Body of pancreas (tissue), 4 donors: Measurements from ENCODE around the gene PCNT. TPM values are rescaled to one million over a fixed set of nuclear protein-coding genes. Genes with fewer than 3 reads are reported as not detected.

Experiments used
- ATAC-seq: fragments of 150-250 bp; one replicate; pipeline ENCODE4 v1.9.1; 2016
- DNase-seq, 4 donors: peaks; one replicate each; pipeline ENCODE4 v3.0.0-alpha.2; 2019
- H3K27ac ChIP-seq, 4 donors: fragments of 200-600 bp; sonication (generic); 1 replicate in 3 of 4; 2 replicates in 1 of 4; pipeline versions ENCODE4 v1.5.1 to v1.6.1; 2016 to 2019; ENCODE audit warnings: mild to moderate bottlenecking in 1 of 4, mixed read lengths in 1 of 4, moderate library complexity in 1 of 4
- H3K27me3 ChIP-seq, 2 donors: fragments of 200-600 bp; sonication (generic); one replicate each; pipeline ENCODE4 v1.6.0; 2016; ENCODE audit warnings: mild to moderate bottlenecking in 1 of 2
- H3K36me3 ChIP-seq, 2 donors: fragments of 200-600 bp; sonication (generic); replicated peaks in 1 of 2; 2 replicates each; pipeline ENCODE4 v1.5.1; 2016; ENCODE audit warnings: low read depth in 2 of 2; ENCODE audit not compliant: insufficient read depth in 1 of 2
- H3K4me1 ChIP-seq: fragments of 200-600 bp; sonication (generic); one replicate; pipeline ENCODE4 v1.6.0; 2016
- H3K4me3 ChIP-seq, 2 donors: fragments of 200-600 bp; sonication (generic); 1 replicate in 1 of 2; 2 replicates in 1 of 2; pipeline ENCODE4 v1.5.1; 2016 to 2019
- H3K9me3 ChIP-seq, 3 donors: fragments of 200-600 bp; sonication (generic); 1 replicate in 2 of 3; 2 replicates in 1 of 3; pipeline ENCODE4 v1.5.1; 2016
- CTCF ChIP-seq, 7 experiments: fragments of 450-650 bp in 4 of 7; fragments of 200-600 bp in 3 of 7; sonication (generic) in 3 of 7; IDR thresholded peaks; one replicate each; pipeline ENCODE4 v1.5.1; 2016 to 2019; ENCODE audit warnings: antibody characterized with exemption in 7 of 7
- POLR2A ChIP-seq, 3 donors: fragments of 450-650 bp; IDR thresholded peaks; one replicate each; pipeline ENCODE4 v1.6.1; 2016; ENCODE audit warnings: antibody characterized with exemption in 3 of 3, mild to moderate bottlenecking in 2 of 3
- WGBS, 2 donors: methylation state at CpG; one replicate each; pipeline ENCODE4 v1.1.5; 2017; 5-methylcytosine and 5-hydroxymethylcytosine counted together
- intact Hi-C: fragments of 100-400 bp; cut with DNase I; formaldehyde crosslinking; loops from one replicate; pipeline ENCODE4 v1.15.1; 2023
- total RNA-seq, 2 donors: library from RNA; depleted of rRNA; stranded (reverse); fragments of >200 nt; gene quantifications; one replicate each; pipeline ENCODE4 v1.1.0, GENCODE V29; 2016

The PCNT gene
- total RNA-seq, 2 donors from 2014 or later = 11.9 to 28.0 TPM

- Histone ChIP-seq H3K4me1 (no peaks in the 10 kb centered on the region), H3K27me3 (no peaks in the 10 kb centered on the region), H3K36me3 (peaks cover 0 to 2% of the 10 kb centered on the region in 2 donors), H3K9me3 (no peaks in the 10 kb centered on the region), H3K4me3 (no peak overlapping the region), H3K27ac (no peak overlapping the region)
- TF ChIP-seq CTCF (IDR thresholded peaks at IDR 0.05) = no peak
- TF ChIP-seq POLR2A (IDR thresholded peaks at IDR 0.05) = no peak
- peak in 2 of 4 donors; percentile 31 to 43 for DNase-seq
- no peak for ATAC-seq
- intact Hi-C loops = no loop called here
- 88 to 93% methylated on average over 12 to 13 of the region's 13 CpGs for WGBS, 2 donors
These were observed 69.0 kb downstream of the PCNT start for GRCh38 chr21:46392921-46393320.

- peak overlapping the region in 1 of 4 donors; percentile 26 for H3K27ac ChIP-seq
- H3K4me1 ChIP-seq = no peaks in the 10 kb centered on the region
- ATAC-seq (no peak), DNase-seq (no peak)
- no peaks in the 10 kb centered on the region for H3K27me3 ChIP-seq
- TF ChIP-seq POLR2A (IDR thresholded peaks at IDR 0.05) (no peak), CTCF (IDR thresholded peaks at IDR 0.05) (no peak)
- WGBS, 2 donors = 79 to 94% methylated on average over 9 to 19 of the region's 19 CpGs
- intact Hi-C loops = no loop called here
- H3K4me3 ChIP-seq = no peak overlapping the region
- peaks cover 0 to 8% of the 10 kb centered on the region in 2 donors for H3K36me3 ChIP-seq
- H3K9me3 ChIP-seq = no peaks in the 10 kb centered on the region
These were observed 69.5 kb downstream of the PCNT start for GRCh38 chr21:46393451-46393940.

GRCh38 chr21:46393941-46394594 is 70.1 kb downstream of the PCNT start:
- DNase-seq = peak in 3 of 4 donors; percentile 24 to 34 (median 25)

GRCh38 chr21:46394595-46395104 is 70.7 kb downstream of the PCNT start:
- H3K4me3 ChIP-seq = no peak overlapping the region
- intact Hi-C loops = no loop called here
- H3K27ac ChIP-seq = no peak overlapping the region
- peaks cover 0 to 8% of the 10 kb centered on the region in 2 donors for H3K36me3 ChIP-seq
- ATAC-seq = no peak
- 77 to 83% methylated on average over 10 to 13 of the region's 13 CpGs for WGBS, 2 donors
- H3K4me1 ChIP-seq = no peaks in the 10 kb centered on the region
- no peaks in the 10 kb centered on the region for H3K9me3 ChIP-seq
- no peak for DNase-seq
- H3K27me3 ChIP-seq = no peaks in the 10 kb centered on the region
- TF ChIP-seq POLR2A (IDR thresholded peaks at IDR 0.05) = no peak
- no peak for TF ChIP-seq CTCF (IDR thresholded peaks at IDR 0.05)

More at GRCh38 chr21:46393941-46394594, 70.1 kb downstream of the PCNT start:
- TF ChIP-seq POLR2A (IDR thresholded peaks at IDR 0.05) (no peak), CTCF (IDR thresholded peaks at IDR 0.05) (no peak)
- H3K9me3 ChIP-seq = no peaks in the 10 kb centered on the region
- WGBS, 2 donors = 75 to 77% methylated on average over 26 to 27 of the region's 27 CpGs
- no peak for ATAC-seq
- peak overlapping the region in 1 of 4 donors; percentile 26 for H3K27ac ChIP-seq
- H3K27me3 ChIP-seq = no peaks in the 10 kb centered on the region
- H3K4me3 ChIP-seq = no peak overlapping the region
- intact Hi-C loops = no loop called here
- no peaks in the 10 kb centered on the region for H3K4me1 ChIP-seq
- H3K36me3 ChIP-seq = peaks cover 0 to 8% of the 10 kb centered on the region in 2 donors
